Smooth muscle cell of the coronary artery (primary cell): Measurements from ENCODE around the gene TAS2R20. TPM values are rescaled to one million over a fixed set of nuclear protein-coding genes. Genes with fewer than 3 reads are reported as not detected.

Source experiments
- total RNA-seq: library from RNA; depleted of rRNA; stranded (reverse); fragments of >200 nt; gene quantifications from 2 replicates; pipeline ENCODE4 v1.2.3, GENCODE V29; 2014; ENCODE audit warnings: low replicate concordance

The TAS2R20 gene, protein sequence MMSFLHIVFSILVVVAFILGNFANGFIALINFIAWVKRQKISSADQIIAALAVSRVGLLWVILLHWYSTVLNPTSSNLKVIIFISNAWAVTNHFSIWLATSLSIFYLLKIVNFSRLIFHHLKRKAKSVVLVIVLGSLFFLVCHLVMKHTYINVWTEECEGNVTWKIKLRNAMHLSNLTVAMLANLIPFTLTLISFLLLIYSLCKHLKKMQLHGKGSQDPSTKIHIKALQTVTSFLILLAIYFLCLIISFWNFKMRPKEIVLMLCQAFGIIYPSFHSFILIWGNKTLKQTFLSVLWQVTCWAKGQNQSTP
- total RNA-seq: 1.9 and 2.3 TPM in 2 replicates

DNA sequence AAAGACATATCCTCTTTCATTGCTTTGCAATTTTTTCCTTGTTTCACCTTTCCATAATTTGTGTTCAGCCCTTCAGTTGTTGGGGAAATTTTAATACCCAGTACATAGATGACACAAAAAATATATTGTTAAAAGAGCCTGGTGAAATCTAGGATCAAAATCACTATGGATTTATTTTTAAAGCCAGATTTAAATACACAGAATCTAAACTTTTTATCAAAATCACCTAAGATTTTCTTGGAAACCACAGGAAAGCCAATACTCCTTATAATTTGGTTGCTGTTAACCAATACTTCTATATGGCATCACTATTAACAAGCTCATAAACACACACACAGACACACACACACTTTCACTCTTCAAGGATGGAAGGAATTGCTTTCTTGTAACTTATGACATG, at the start of gene TAS2R20:
Gene TAS2R20, minus strand, starts transcription at position 101 of the 400 bp plus-strand sequence. CDS start 429 bp downstream, outside the sequence.

DNA sequence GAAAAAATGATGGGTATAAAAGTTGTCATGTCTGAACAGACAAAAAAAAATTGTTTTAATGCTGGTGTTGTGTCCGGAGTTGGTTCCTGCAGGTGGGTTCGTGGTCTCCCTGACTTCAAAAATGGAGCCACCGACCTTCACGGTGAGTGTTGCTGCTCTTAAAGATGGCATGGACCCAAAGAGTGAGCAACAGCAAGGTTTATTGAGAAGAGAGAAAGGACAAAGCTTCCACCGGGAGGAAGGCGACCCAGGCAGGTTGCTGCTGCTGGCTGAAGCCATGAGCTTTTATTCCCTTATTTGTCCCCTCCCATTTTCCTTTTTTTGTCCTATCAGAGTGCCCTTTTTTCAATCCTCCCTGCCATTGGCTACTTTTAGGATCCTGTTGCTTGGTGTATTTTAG, 33.2 kb upstream of the TAS2R20 start, which contains the start of gene TAS2R31:
Gene TAS2R31, minus strand, starts transcription at position 101 of the 400 bp plus-strand sequence. Its CDS starts 72 bp downstream, at position 29.

DNA sequence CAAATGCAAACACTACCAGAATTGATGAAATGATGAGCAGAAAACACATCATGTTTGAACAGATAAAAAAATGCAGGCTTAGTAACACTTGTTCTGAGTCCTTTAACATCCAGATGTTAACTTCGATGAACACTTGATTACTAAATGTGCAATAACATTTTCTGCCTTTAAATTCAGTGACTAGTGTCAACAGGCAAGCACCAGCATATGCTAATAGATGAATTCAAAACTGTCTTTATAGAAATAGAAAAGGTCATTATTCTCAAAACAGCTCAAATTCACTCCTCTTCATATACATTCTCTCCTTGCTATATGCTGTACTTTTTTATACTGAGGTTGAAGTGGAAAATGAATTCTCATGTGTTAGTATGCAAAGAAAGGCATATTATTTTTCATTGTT, 24.4 kb upstream of the TAS2R20 start, which contains the start of gene TAS2R19:
Gene TAS2R19, minus strand, starts transcription at position 101 of the 400 bp plus-strand sequence. Its CDS starts 49 bp downstream, at position 52.

DNA sequence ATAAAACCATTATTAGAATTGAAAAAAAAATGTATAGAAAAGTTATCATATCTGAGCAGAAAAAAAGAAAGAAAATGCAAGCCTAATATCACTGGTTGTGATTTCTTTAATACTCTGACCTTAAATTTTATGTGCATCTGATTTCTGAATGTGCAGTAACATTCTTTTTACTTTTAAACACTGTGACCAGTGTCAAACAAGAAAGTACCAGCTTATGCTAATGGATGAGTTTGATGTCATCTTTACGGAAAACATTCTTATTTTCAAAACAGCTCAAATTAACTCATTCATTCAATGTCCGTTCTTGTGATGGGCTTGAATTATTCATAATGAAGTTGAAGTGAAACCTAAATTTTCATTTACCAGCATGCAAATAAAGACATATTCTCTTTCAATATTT, 11.3 kb downstream of the TAS2R20 start, which contains the start of gene TAS2R50:
Gene TAS2R50, minus strand, starts transcription at position 101 of the 400 bp plus-strand sequence. Its CDS starts 52 bp downstream, at position 49.

Other genes with a start within 250 kb of the TAS2R20 start
- not detected in 2 replicates for gene TAS2R7, start 195.7 kb downstream of the TAS2R20 start, total RNA-seq
- not detected in 2 replicates for gene TAS2R8, start 191.0 kb downstream of the TAS2R20 start, total RNA-seq
- gene TAS2R9, start 188.1 kb downstream of the TAS2R20 start, total RNA-seq: not detected in 2 replicates
- 0.23 and 0.53 TPM in 2 replicates for gene TAS2R10, start 171.9 kb downstream of the TAS2R20 start, total RNA-seq
- 0.47 and 0.53 TPM in 2 replicates for gene PRR4, start 148.8 kb downstream of the TAS2R20 start, total RNA-seq
- 9.3 and 20.0 TPM in 2 replicates for gene PRH1, start 114.0 kb downstream of the TAS2R20 start, total RNA-seq
- gene TAS2R13, start 88.7 kb downstream of the TAS2R20 start, total RNA-seq: 0.70 and 1.1 TPM in 2 replicates
- gene PRH2, start 69.1 kb downstream of the TAS2R20 start, total RNA-seq: not detected in 2 replicates
- gene TAS2R14, start 59.0 kb downstream of the TAS2R20 start, total RNA-seq: 1.6 and 2.5 TPM in 2 replicates
- gene TAS2R50, start 11.4 kb downstream of the TAS2R20 start, total RNA-seq: 1.3 and 1.8 TPM in 2 replicates
- gene TAS2R19, start 24.3 kb upstream of the TAS2R20 start, total RNA-seq: 4.1 and 4.3 TPM in 2 replicates
- gene TAS2R31, start 33.1 kb upstream of the TAS2R20 start, total RNA-seq: 1.2 and 2.3 TPM in 2 replicates
- gene TAS2R46, start 64.0 kb upstream of the TAS2R20 start, total RNA-seq: 0.82 and 1.9 TPM in 2 replicates
- 0.70 TPM in 1 of 2 replicates, not detected in the other for gene TAS2R43, start 94.0 kb upstream of the TAS2R20 start, total RNA-seq
- gene TAS2R30, start 136.3 kb upstream of the TAS2R20 start, total RNA-seq: 2.0 and 3.0 TPM in 2 replicates
- 2.3 and 5.3 TPM in 2 replicates for gene SMIM10L1, start 172.9 kb upstream of the TAS2R20 start, total RNA-seq
- gene TAS2R42, start 188.6 kb upstream of the TAS2R20 start, total RNA-seq: not detected in 2 replicates